HCT116 (cell line): ENCODE results near the gene ZACN. TPM values are rescaled to one million over a fixed set of nuclear protein-coding genes. Genes with fewer than 3 reads are reported as not detected.

Experiments
- ATAC-seq: fragments of 200-7000 bp; cut with Tn5 transposase; 2 replicates; pipeline ENCODE4 v1.9.1; 2020; ENCODE audit warnings: mild to moderate bottlenecking, moderate library complexity
- BruUV-seq: library from RNA; stranded (reverse); fragments of 400-500 nt; replicated peaks from 2 replicates; lab custom pipeline; 2021; lab: Mats Ljungman, UMichigan
- CTCF ChIA-PET: fragments of 300-600 bp; sonication (Branson Sonifier 250); formaldehyde crosslinking; loops from one replicate; lab custom pipeline; 2021; ENCODE audit warnings: antibody characterized with exemption; lab: Charles Lee
- POLR2A ChIA-PET: fragments of 300-600, 350-600 bp; sonication (Branson Sonifier 250); formaldehyde crosslinking; loops from one replicate; lab custom pipeline; 2021; ENCODE audit warnings: antibody characterized with exemption; lab: Charles Lee
- RAD21 ChIA-PET, 2 experiments: fragments of 300-600 bp; sonication (Branson Sonifier 250); formaldehyde crosslinking; loops; one replicate each; lab custom pipeline; 2023; ENCODE audit warnings: low total read pairs in 2 of 2; ENCODE audit not compliant: uncharacterized antibody in 2 of 2, unreplicated experiment in 2 of 2, low non-redundant PET in 1 of 2; lab: Charles Lee
- DNase-seq: peaks from one replicate; pipeline ENCODE4 v3.0.0-alpha.2; 2010; ENCODE audit warnings: low read depth, low spot score
- H2AFZ ChIP-seq: fragments of 200-600 bp; shearing (Covaris generic), sonication (generic); 2 replicates; pipeline ENCODE4 v1.6.1; 2017; ENCODE audit warnings: low read depth, mixed run types, mixed read lengths, antibody characterized with exemption, low read length; ENCODE audit not compliant: poor library complexity, severe bottlenecking
- H3K27ac ChIP-seq: 2 replicates; pipeline ENCODE4 v1.5.1; 2012; ENCODE audit warnings: low read depth, low read length
- H3K27me3 ChIP-seq: fragments of 200-600 bp; sonication (generic); 2 replicates; pipeline ENCODE4 v1.6.1; 2016; ENCODE audit warnings: mixed run types, low read length, mixed read lengths; ENCODE audit not compliant: insufficient read depth
- H3K36me3 ChIP-seq, 2 experiments: fragments of 200-500 bp in 1 of 2; fragments of 200-600 bp in 1 of 2; sonication (Bioruptor generic) in 1 of 2; sonication (generic) in 1 of 2; 2 replicates each; pipeline versions ENCODE4 v1.5.1 to v1.6.1; 2014 to 2016; ENCODE audit warnings: low read length in 2 of 2, inconsistent platforms in 1 of 2, mixed read lengths in 1 of 2, mixed run types in 1 of 2; ENCODE audit not compliant: insufficient read depth in 2 of 2, control insufficient read depth in 1 of 2
- H3K4me1 ChIP-seq, 2 experiments: fragments of 200-600 bp in 1 of 2; sonication (generic) in 1 of 2; 2 replicates each; pipeline versions ENCODE4 v1.5.1 to v1.6.1; 2012 to 2017; ENCODE audit warnings: low read length in 2 of 2, inconsistent platforms in 1 of 2, mild to moderate bottlenecking in 1 of 2, mixed read lengths in 1 of 2, mixed run types in 1 of 2, moderate library complexity in 1 of 2; ENCODE audit not compliant: insufficient read depth in 2 of 2, control insufficient read depth in 1 of 2
- H3K4me2 ChIP-seq: fragments of 200-600 bp; sonication (generic); 2 replicates; pipeline ENCODE4 v1.6.1; 2017; ENCODE audit warnings: mixed run types, low read length, mixed read lengths
- H3K4me3 ChIP-seq, 2 experiments: fragments of 200-600 bp in 1 of 2; sonication (generic) in 1 of 2; replicated peaks in 1 of 2; 2 replicates each; pipeline ENCODE4 v1.5.1; 2011 to 2016; ENCODE audit warnings: low read length in 2 of 2, control low read depth in 1 of 2, low read depth in 1 of 2, mild to moderate bottlenecking in 1 of 2, mixed read lengths in 1 of 2, mixed run types in 1 of 2
- H3K79me2 ChIP-seq: fragments of 200-600 bp; sonication (generic); 2 replicates; pipeline ENCODE4 v1.6.1; 2017; ENCODE audit warnings: mild to moderate bottlenecking, mixed run types, low read length, moderate library complexity, mixed read lengths; ENCODE audit not compliant: insufficient read depth
- H3K9ac ChIP-seq: fragments of 200-600 bp; sonication (generic); 2 replicates; pipeline ENCODE4 v1.6.1; 2016; ENCODE audit warnings: low read length, mixed read lengths
- H3K9me2 ChIP-seq: fragments of 200-600 bp; sonication (generic), shearing (Covaris generic); 2 replicates; pipeline ENCODE4 v1.6.1; 2017; ENCODE audit warnings: mixed run types, mild to moderate bottlenecking, moderate library complexity; ENCODE audit not compliant: insufficient read depth
- H3K9me3 ChIP-seq, 2 experiments: fragments of 200-500 bp in 1 of 2; fragments of 200-600 bp in 1 of 2; sonication (Bioruptor generic) in 1 of 2; sonication (generic) in 1 of 2; 2 replicates each; pipeline ENCODE4 v1.6.1; 2014 to 2017; ENCODE audit warnings: low read length in 2 of 2, mixed read lengths in 2 of 2, inconsistent platforms in 1 of 2, low read depth in 1 of 2, mild to moderate bottlenecking in 1 of 2, mixed run types in 1 of 2, moderate library complexity in 1 of 2; ENCODE audit not compliant: control insufficient read depth in 1 of 2, insufficient read depth in 1 of 2
- H4K20me1 ChIP-seq: fragments of 200-600 bp; sonication (generic), shearing (Covaris generic); 2 replicates; pipeline ENCODE4 v1.6.1; 2017; ENCODE audit warnings: mixed run types, mild to moderate bottlenecking, moderate library complexity; ENCODE audit not compliant: insufficient read depth
- EGR1 ChIP-seq: IDR thresholded peaks from 2 replicates; pipeline ENCODE4 v1.6.1; 2012; ENCODE audit warnings: low read depth
- JUND ChIP-seq: IDR thresholded peaks from 2 replicates; pipeline ENCODE4 v1.6.1; 2012
- POLR2A ChIP-seq: IDR thresholded peaks from 2 replicates; pipeline ENCODE4 v1.7.0; 2011; ENCODE audit warnings: borderline replicate concordance; ENCODE audit not compliant: insufficient read depth, insufficient read length; ENCODE audit errors: extremely low read depth
- POLR2AphosphoS5 ChIP-seq: IDR thresholded peaks from 2 replicates; pipeline ENCODE4 v1.6.1; 2011; ENCODE audit warnings: mild to moderate bottlenecking, low read depth, low read length, moderate library complexity
- SIN3A ChIP-seq: IDR thresholded peaks from 2 replicates; pipeline ENCODE4 v1.6.1; 2012; ENCODE audit warnings: low read depth
- SP1 ChIP-seq: IDR thresholded peaks from 2 replicates; pipeline ENCODE4 v1.6.1; 2012; ENCODE audit warnings: low read depth
- TCF7L2 ChIP-seq: IDR thresholded peaks from 2 replicates; pipeline ENCODE4 v1.7.0; 2011; ENCODE audit warnings: borderline replicate concordance, inconsistent platforms; ENCODE audit not compliant: insufficient read depth, insufficient read length; ENCODE audit errors: extremely low read depth
- YY1 ChIP-seq: IDR thresholded peaks from 2 replicates; pipeline ENCODE4 v1.6.1; 2011; ENCODE audit warnings: low read length, low read depth, moderate library complexity, mild to moderate bottlenecking; ENCODE audit not compliant: insufficient replicate concordance; ENCODE audit errors: extremely low read depth
- ZFX ChIP-seq: fragments of 450-650 bp; IDR thresholded peaks from 2 replicates; pipeline ENCODE4 v1.6.1; 2017
- ZNF274 ChIP-seq: fragments of 200-500 bp; sonication (Bioruptor generic); IDR thresholded peaks from 2 replicates; pipeline ENCODE4 v1.6.1; 2014; ENCODE audit warnings: mild to moderate bottlenecking, low read depth, low read length, inconsistent platforms
- intact Hi-C: fragments of 100-400 bp; cut with micrococcal nuclease; formaldehyde crosslinking; loops from 2 replicates; pipeline ENCODE4 v1.10.0; 2022
- total RNA-seq: library from RNA; stranded (reverse); gene quantifications from one replicate; pipeline ENCODE4 v1.2.1, GENCODE V29; 2021; ENCODE audit not compliant: unreplicated experiment
- TF ChIP-seq, protein P1 (sequence below): IDR thresholded peaks from 2 replicates; pipeline ENCODE4 v1.6.1; 2011; ENCODE audit warnings: mild to moderate bottlenecking, low read length, moderate library complexity; ENCODE audit not compliant: insufficient replicate concordance; ENCODE audit errors: extremely low read depth
- TF ChIP-seq, protein P2 (sequence below): IDR thresholded peaks from 2 replicates; pipeline ENCODE4 v1.6.1; 2012

ZACN gene
- total RNA-seq, 1 experiment from 2014 or later: not detected

DNA sequence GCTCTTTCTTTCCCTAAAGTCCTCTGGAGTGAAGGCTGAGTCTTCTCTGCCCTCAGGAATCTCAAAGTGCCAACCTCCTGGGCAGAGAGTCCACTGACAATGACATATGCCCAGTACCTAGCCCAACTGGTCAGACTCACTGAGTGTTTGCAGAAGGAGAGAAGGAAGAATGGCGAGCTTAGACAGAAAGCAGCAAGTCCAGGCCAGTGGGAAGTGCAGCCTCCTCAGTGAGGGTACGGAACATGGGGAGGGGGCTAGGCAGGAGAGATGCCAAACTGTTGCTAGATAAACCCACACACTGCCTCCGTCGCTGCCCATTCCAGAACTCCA is 23.9 kb downstream of the ZACN start (continued):
- TF ChIP-seq, protein P1, sequence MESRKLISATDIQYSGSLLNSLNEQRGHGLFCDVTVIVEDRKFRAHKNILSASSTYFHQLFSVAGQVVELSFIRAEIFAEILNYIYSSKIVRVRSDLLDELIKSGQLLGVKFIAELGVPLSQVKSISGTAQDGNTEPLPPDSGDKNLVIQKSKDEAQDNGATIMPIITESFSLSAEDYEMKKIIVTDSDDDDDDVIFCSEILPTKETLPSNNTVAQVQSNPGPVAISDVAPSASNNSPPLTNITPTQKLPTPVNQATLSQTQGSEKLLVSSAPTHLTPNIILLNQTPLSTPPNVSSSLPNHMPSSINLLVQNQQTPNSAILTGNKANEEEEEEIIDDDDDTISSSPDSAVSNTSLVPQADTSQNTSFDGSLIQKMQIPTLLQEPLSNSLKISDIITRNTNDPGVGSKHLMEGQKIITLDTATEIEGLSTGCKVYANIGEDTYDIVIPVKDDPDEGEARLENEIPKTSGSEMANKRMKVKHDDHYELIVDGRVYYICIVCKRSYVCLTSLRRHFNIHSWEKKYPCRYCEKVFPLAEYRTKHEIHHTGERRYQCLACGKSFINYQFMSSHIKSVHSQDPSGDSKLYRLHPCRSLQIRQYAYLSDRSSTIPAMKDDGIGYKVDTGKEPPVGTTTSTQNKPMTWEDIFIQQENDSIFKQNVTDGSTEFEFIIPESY: no peak
- TF ChIP-seq ZNF274 (no peak), EGR1 (no peak), YY1 (no peak)
- TF ChIP-seq, all 23 proteins: peak for 0

DNA sequence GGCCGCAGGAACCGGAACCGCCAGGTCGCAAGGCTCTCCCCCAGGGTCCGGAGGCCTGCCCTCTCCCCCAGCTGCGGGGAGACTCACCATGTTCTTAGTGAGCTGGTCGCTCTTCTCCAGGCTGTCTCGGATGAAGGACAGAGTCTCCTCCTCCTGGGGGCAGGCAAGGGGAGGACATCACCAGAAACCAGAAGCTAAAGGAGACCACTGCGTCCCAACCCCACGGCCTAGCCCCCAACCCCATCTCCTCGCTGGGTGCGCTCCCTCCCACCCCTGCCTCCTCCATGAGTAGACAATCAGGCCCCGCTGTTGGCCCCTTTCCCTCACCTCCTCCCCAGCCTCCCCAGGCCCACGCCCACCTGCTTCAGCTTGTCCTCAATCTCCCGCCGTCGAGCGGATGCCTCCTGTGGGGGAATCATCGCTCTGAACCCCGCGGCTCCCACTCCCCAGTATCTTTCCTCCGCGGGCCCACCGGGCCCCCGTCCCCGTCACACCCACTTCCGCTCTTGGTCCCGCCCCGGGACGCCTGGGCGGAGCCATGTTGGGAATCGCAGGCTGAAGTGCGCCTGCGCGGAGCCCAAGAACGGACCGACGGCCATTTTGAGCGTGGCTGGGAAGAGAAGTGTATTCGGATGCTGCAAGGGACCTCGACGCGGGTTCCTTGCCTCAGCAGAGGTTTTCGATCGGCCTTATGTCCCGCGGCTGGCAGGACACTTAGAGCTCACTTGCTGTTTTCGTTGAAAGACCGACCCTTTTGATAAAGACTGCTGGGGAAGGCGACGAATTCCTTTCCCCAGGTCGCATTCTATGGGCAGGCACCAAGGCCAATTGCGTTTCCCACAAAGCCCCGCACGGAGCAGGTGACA is 24.5 kb downstream of the ZACN start, which contains the start of gene EXOC7:
Gene EXOC7, minus strand, starts transcription at position 514 of the 866 bp plus-strand sequence. Its CDS starts 95 bp downstream, at position 419.
- Histone ChIP-seq H3K4me1 (peaks cover 12 to 26% of the 10 kb centered on the region in 2 experiments), H4K20me1 (no peaks in the 10 kb centered on the region), H2AFZ (peak within 1 kb of the TSS; percentile 27), H3K9me2 (no peaks in the 10 kb centered on the region), H3K9me3 (no peaks in the 10 kb centered on the region), H3K27ac (peak within 1 kb of the TSS; percentile 89), H3K9ac (peak within 1 kb of the TSS; percentile 77), H3K36me3 (peaks cover 18 to 20% of the 10 kb centered on the region in 2 experiments; a peak in 3 of 4 replicates), H3K27me3 (no peaks in the 10 kb centered on the region), H3K79me2 (peaks cover 26% of the 10 kb centered on the region), H3K4me2 (peak within 1 kb of the TSS; percentile 85), H3K4me3 (peak within 1 kb of the TSS; percentile 78 to 95)
- intact Hi-C loops: loop anchor here (5.0 to 10.0 kb wide), 2 partner anchors 76 to 199 kb away; partner anchors contain the start of genes EVPL and MRPL38
- peak; percentile 90 for DNase-seq
- TF ChIP-seq POLR2AphosphoS5: peak; percentile 98
- peak; percentile 76 for TF ChIP-seq SIN3A
- peak; percentile 94 for TF ChIP-seq ZFX
- TF ChIP-seq SP1: peak; percentile 45; the same call in 1 of the 2 replicates
- TF ChIP-seq, protein P1: peak; percentile 28
- TF ChIP-seq JUND: no peak
- TF ChIP-seq POLR2A: peak; percentile 98
- no peak for TF ChIP-seq TCF7L2
- TF ChIP-seq YY1: peak; percentile 98
- TF ChIP-seq, protein P2, sequence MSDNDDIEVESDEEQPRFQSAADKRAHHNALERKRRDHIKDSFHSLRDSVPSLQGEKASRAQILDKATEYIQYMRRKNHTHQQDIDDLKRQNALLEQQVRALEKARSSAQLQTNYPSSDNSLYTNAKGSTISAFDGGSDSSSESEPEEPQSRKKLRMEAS: peak; percentile 84; the same call in 1 of the 2 replicates
- BruUV-seq: TSS peak; percentile 62
- peak; percentile 83 for ATAC-seq
- ChIA-PET RAD21 (no interaction called here), POLR2A (interaction anchor here (0.6 to 2.6 kb wide), 8 partner anchors 9 to 171 kb away, joined by 3 to 10 read pairs (median 3); partner anchors contain the start of gene EVPL), CTCF (interaction anchor here (1.0 to 3.1 kb wide), 4 partner anchors 11 to 176 kb away, joined by 3 to 17 read pairs (median 5); no protein-coding TSS in a partner anchor)
